Measurements from ENCODE around the gene INPP5J.

- TF ChIP-seq TAF1 (IDR thresholded peaks at IDR 0.05; ENCODE audit: low read depth) (no peak), REST (IDR thresholded peaks at IDR 0.05; ENCODE audit: borderline replicate concordance) (no peak), POLR2AphosphoS5 (IDR thresholded peaks at IDR 0.05) (no peak), RAD21 (conservative IDR thresholded peaks at IDR 0.05) (no peak), CTCF (IDR thresholded peaks at IDR 0.05; ENCODE audit: poor library complexity, severe bottlenecking) (no peak), SMC3 (conservative IDR thresholded peaks at IDR 0.05; ENCODE audit: poor library complexity) (no peak), EZH2 (IDR thresholded peaks at IDR 0.05; ENCODE audit: borderline replicate concordance, insufficient read depth, low read length, poor library complexity, severe bottlenecking) (no peak), EP300 (conservative IDR thresholded peaks at IDR 0.05; ENCODE audit: poor library complexity, severe bottlenecking) (no peak)
These were observed 40.7 kb upstream of the INPP5J start for GRCh38 chr22:31081963-31082605.
